IMR-90 (cell line): ENCODE data around the gene TBCEL. TPM values are rescaled to one million over a fixed set of nuclear protein-coding genes. Genes with fewer than 3 reads are reported as not detected.
A peak's percentile ranks its signal among the peaks of the same experiment; 100 is the strongest.

Source experiments
- ATAC-seq: fragments of 200-7000 bp; cut with Tn5 transposase; 2 replicates; pipeline ENCODE4 v1.9.1; 2020; ENCODE audit warnings: low read depth, mild to moderate bottlenecking, moderate library complexity
- BruUV-seq: library from RNA; stranded (reverse); fragments of 400-500 nt; replicated peaks from 2 replicates; lab custom pipeline; 2021; lab: Mats Ljungman, UMichigan
- CTCF ChIA-PET: fragments of 300-600 bp; formaldehyde crosslinking; extraction: SDS; loops from one replicate; lab custom pipeline; 2021; ENCODE audit warnings: antibody characterized with exemption; lab: Yijun Ruan, JAX
- POLR2A ChIA-PET: fragments of 300-600 bp; sonication (Branson Sonifier 250); formaldehyde crosslinking; loops from one replicate; lab custom pipeline; 2022; ENCODE audit warnings: antibody characterized with exemption; ENCODE audit not compliant: unreplicated experiment; lab: Charles Lee
- DNase-seq: peaks from one replicate; pipeline ENCODE4 v3.0.0; 2013
- H2AFZ ChIP-seq: replicated peaks from 2 replicates; pipeline ENCODE3; 2013; ENCODE audit warnings: low read length, mild to moderate bottlenecking; ENCODE audit not compliant: poor library complexity
- H2AK5ac ChIP-seq: 2 replicates; pipeline ENCODE4 v1.6.1; 2013; ENCODE audit warnings: low read depth, low read length, inconsistent platforms
- H2AK9ac ChIP-seq: replicated peaks from 2 replicates; pipeline ENCODE3; 2013; ENCODE audit warnings: mild to moderate bottlenecking, low read depth, low read length, moderate library complexity; ENCODE audit not compliant: poor library complexity
- H2BK120ac ChIP-seq: 2 replicates; pipeline ENCODE4 v1.6.1; 2013; ENCODE audit warnings: low read depth, low read length, inconsistent platforms
- H2BK15ac ChIP-seq: 3 replicates; pipeline ENCODE4 v1.6.1; 2013; ENCODE audit warnings: low read depth, low read length, inconsistent platforms
- H2BK20ac ChIP-seq: 2 replicates; pipeline ENCODE4 v1.6.1; 2013; ENCODE audit warnings: low read depth, mild to moderate bottlenecking, inconsistent platforms, low read length, moderate library complexity
- H2BK5ac ChIP-seq: 2 replicates; pipeline ENCODE4 v1.6.1; 2013; ENCODE audit warnings: mild to moderate bottlenecking, low read depth, low read length, inconsistent platforms; ENCODE audit not compliant: poor library complexity, severe bottlenecking
- H3K14ac ChIP-seq: replicated peaks from 2 replicates; pipeline ENCODE4 v1.6.1; 2013; ENCODE audit warnings: low read depth, low read length, inconsistent platforms
- H3K18ac ChIP-seq: 2 replicates; pipeline ENCODE4 v1.6.1; 2013; ENCODE audit warnings: low read depth, low read length, control low read depth
- H3K23ac ChIP-seq: 2 replicates; pipeline ENCODE4 v1.6.1; 2013; ENCODE audit warnings: low read depth, low read length, inconsistent platforms
- H3K27ac ChIP-seq: 2 replicates; pipeline ENCODE4 v1.5.1; 2013; ENCODE audit warnings: mild to moderate bottlenecking, control low read depth, low read length; ENCODE audit not compliant: insufficient read depth
- H3K27me3 ChIP-seq: 2 replicates; pipeline ENCODE4 v1.6.1; 2013; ENCODE audit warnings: low read length; ENCODE audit not compliant: control insufficient read depth, insufficient read depth
- H3K36me3 ChIP-seq: 2 replicates; pipeline ENCODE4 v1.6.1; 2013; ENCODE audit warnings: low read length, mixed read lengths; ENCODE audit not compliant: control insufficient read depth, insufficient read depth
- H3K4ac ChIP-seq: 2 replicates; pipeline ENCODE4 v1.6.1; 2013; ENCODE audit warnings: low read depth, low read length, inconsistent platforms
- H3K4me1 ChIP-seq: 2 replicates; pipeline ENCODE4 v1.6.1; 2013; ENCODE audit warnings: low read length, mixed read lengths; ENCODE audit not compliant: control insufficient read depth, insufficient read depth
- H3K4me2 ChIP-seq: 2 replicates; pipeline ENCODE4 v1.6.1; 2013; ENCODE audit warnings: low read depth, mild to moderate bottlenecking, control low read depth, low read length, moderate library complexity
- H3K4me3 ChIP-seq: 2 replicates; pipeline ENCODE4 v1.5.1; 2013; ENCODE audit warnings: low read depth, mild to moderate bottlenecking, control low read depth, low read length, moderate library complexity; ENCODE audit not compliant: insufficient read depth
- H3K56ac ChIP-seq: 2 replicates; pipeline ENCODE4 v1.6.1; 2013; ENCODE audit warnings: low read length, inconsistent platforms; ENCODE audit not compliant: insufficient read depth; ENCODE audit errors: extremely low read depth
- H3K79me1 ChIP-seq, 2 experiments: 2 replicates each; pipeline ENCODE4 v1.6.1; 2013; ENCODE audit warnings: low read length in 2 of 2, inconsistent platforms in 1 of 2, low read depth in 1 of 2
- H3K9ac ChIP-seq: 2 replicates; pipeline ENCODE4 v1.6.1; 2013; ENCODE audit warnings: low read depth, low read length, control low read depth
- H3K9me1 ChIP-seq: 2 replicates; pipeline ENCODE4 v1.6.1; 2013; ENCODE audit warnings: low read length, inconsistent platforms; ENCODE audit not compliant: insufficient read depth
- H3K9me3 ChIP-seq: 2 replicates; pipeline ENCODE4 v1.6.1; 2013; ENCODE audit warnings: low read length; ENCODE audit not compliant: control insufficient read depth, insufficient read depth
- H4K20me1 ChIP-seq: 2 replicates; pipeline ENCODE4 v1.6.1; 2013; ENCODE audit warnings: low read length, inconsistent platforms; ENCODE audit not compliant: insufficient read depth
- H4K5ac ChIP-seq: 2 replicates; pipeline ENCODE4 v1.6.1; 2013; ENCODE audit warnings: mild to moderate bottlenecking, low read depth, low read length, control low read depth
- H4K8ac ChIP-seq, 2 experiments: 2 replicates each; pipeline ENCODE4 v1.6.1; 2013; ENCODE audit warnings: low read depth in 2 of 2, low read length in 2 of 2, control low read depth in 1 of 2, inconsistent platforms in 1 of 2
- H4K91ac ChIP-seq: 2 replicates; pipeline ENCODE4 v1.6.1; 2013; ENCODE audit warnings: low read depth, low read length, inconsistent platforms; ENCODE audit not compliant: insufficient read depth
- BHLHE40 ChIP-seq: fragments of 150-350 bp; IDR thresholded peaks from 2 replicates; pipeline ENCODE4 v1.6.1; 2016; ENCODE audit warnings: mild to moderate bottlenecking, low read depth, low read length
- MAFK ChIP-seq: IDR thresholded peaks from 2 replicates; pipeline ENCODE4 v1.6.1; 2012; ENCODE audit warnings: low read depth, low read length, improper control_type of control experiment
- WGBS, 2 experiments: methylation state at CpG; one replicate each; pipeline versions ENCODE4 v1.1.5 to v1.1.7; 2013; ENCODE audit warnings: missing lambda C conversion rate in 2 of 2; ENCODE audit not compliant: insufficient read length in 1 of 2; ENCODE audit errors: extremely low coverage in 2 of 2; 5-methylcytosine and 5-hydroxymethylcytosine counted together
- dilution Hi-C: fragments of 300-500 bp; cut with HindIII; formaldehyde crosslinking; loops from one replicate; pipeline ENCODE4 v1.14.3; 2018; ENCODE audit warnings: low sequenced_read_pairs; ENCODE audit not compliant: unreplicated experiment
- in situ Hi-C: fragments of 300-500 bp; cut with MboI; formaldehyde crosslinking; loops from 3 replicates; pipeline ENCODE4 v1.14.3; 2019; ENCODE audit warnings: low sequenced_read_pairs, inconsistent platforms, mixed read lengths
- intact Hi-C: fragments of 100-400 bp; cut with micrococcal nuclease; formaldehyde crosslinking; loops from 2 replicates; pipeline ENCODE4 v1.10.0; 2022
- polyA plus RNA-seq, 3 experiments: library from polyadenylated mRNA; depleted of rRNA; stranded (reverse); fragments of >200 nt; gene quantifications; 2 replicates each; pipeline ENCODE4 v1.2.3, GENCODE V29; 2012; ENCODE audit warnings: low replicate concordance in 1 of 3
- total RNA-seq: library from RNA; depleted of rRNA; stranded (reverse); fragments of >200 nt; gene quantifications from 2 replicates; pipeline ENCODE4 v1.2.3, GENCODE V29; 2012

The TBCEL gene
- total and polyA plus RNA-seq, 2 of the 4 experiments (the other 2 are of a cell fraction) = 7.1 to 21.0 TPM

DNA sequence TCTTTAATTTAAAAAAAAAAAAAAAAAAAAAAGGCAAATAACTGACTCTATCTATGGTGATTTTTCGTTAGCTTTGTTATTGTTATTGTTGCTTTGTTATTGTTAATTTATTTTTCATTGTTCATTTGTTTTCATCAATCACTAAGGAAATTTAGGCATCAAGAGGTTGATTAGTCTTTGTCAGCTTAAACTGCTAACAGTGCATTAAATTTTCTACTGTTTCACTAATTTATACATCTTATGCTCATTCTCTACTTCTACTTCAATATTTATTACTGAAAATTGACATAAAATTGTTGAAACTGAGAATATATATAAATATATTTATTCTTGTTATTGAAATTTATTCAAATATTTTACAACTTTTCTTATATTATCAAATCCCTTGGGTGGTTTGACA lies 24.0 kb downstream of the TBCEL start:
- dilution Hi-C loops (no loop called here), intact Hi-C loops (no loop called here), in situ Hi-C loops (no loop called here)
- no peak for DNase-seq
- WGBS, 2 experiments = no CpG with 5 or more reads among the region's 1 CpG
- Histone ChIP-seq H3K4me3 (no peak overlapping the region), H4K91ac (no peak overlapping the region), H3K36me3 (peaks cover 2% of the 10 kb centered on the region; the same call in 1 of the 2 replicates), H2AFZ (no peak overlapping the region), H3K79me1 (peaks cover 0 to 6% of the 10 kb centered on the region in 2 experiments; a peak in 1 of 4 replicates), H3K9ac (no peak overlapping the region), H3K27ac (no peak overlapping the region), H2BK5ac (no peak overlapping the region), H2AK5ac (no peak overlapping the region), H3K4me2 (no peak overlapping the region), H3K27me3 (no peaks in the 10 kb centered on the region), H3K4ac (no peak overlapping the region), H3K4me1 (no peaks in the 10 kb centered on the region), H3K9me1 (no peaks in the 10 kb centered on the region), H2BK15ac (no peak overlapping the region), H2BK120ac (no peak overlapping the region), H3K18ac (no peak overlapping the region), H3K9me3 (no peaks in the 10 kb centered on the region), H3K14ac (no peak overlapping the region), H4K8ac (no peak overlapping the region), H4K20me1 (no peaks in the 10 kb centered on the region), H2AK9ac (no peak overlapping the region), H3K56ac (no peak overlapping the region), H4K5ac (no peak overlapping the region), H2BK20ac (no peak overlapping the region), H3K23ac (no peak overlapping the region)
- ChIA-PET CTCF (no interaction called here), POLR2A (interaction anchor here (0.6 kb wide), 1 partner anchor 10 kb away, joined by 5 read pairs; no protein-coding TSS in a partner anchor)
- BruUV-seq = no TSS peak
- no peak for ATAC-seq
- TF ChIP-seq MAFK = peak; percentile 33; the same call in 1 of the 2 replicates
- TF ChIP-seq BHLHE40 = no peak
